ENCODE results near the gene FLNB.

DNA sequence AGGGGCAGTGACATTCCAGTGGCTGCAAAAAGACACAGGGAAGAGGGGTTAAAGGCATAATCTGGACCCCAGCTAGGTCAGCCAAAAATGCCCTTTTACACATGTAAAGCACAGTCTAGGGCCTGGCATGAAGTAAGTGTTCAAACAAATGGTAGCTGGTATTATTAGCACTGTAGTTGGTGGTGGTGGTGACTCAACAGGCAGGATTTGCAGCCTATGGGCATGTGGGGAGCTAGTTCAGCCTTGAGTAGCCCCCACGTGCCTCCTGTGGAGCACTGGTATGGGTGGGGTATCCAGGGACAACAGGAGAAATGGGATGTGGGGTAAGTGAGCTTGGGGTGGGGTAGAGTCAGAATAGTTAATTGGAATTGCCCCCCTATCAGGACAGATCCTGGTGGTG lies 175.0 kb downstream of the FLNB start:
- TF ChIP-seq NBN (conservative IDR thresholded peaks at IDR 0.05) (no peak), ZNF274 (CRISPR knock-in tag; IDR thresholded peaks at IDR 0.05) (no peak), NFYB (CRISPR knock-in tag; IDR thresholded peaks at IDR 0.05) (no peak), ZC3H4 (CRISPR knock-in tag; IDR thresholded peaks at IDR 0.05; ENCODE audit: borderline replicate concordance) (no peak), HNF4A (CRISPR knock-in tag; IDR thresholded peaks at IDR 0.05) (no peak)
- TF ChIP-seq, protein P1, sequence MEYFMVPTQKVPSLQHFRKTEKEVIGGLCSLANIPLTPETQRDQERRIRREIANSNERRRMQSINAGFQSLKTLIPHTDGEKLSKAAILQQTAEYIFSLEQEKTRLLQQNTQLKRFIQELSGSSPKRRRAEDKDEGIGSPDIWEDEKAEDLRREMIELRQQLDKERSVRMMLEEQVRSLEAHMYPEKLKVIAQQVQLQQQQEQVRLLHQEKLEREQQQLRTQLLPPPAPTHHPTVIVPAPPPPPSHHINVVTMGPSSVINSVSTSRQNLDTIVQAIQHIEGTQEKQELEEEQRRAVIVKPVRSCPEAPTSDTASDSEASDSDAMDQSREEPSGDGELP (IDR thresholded peaks at IDR 0.05; ENCODE audit: borderline replicate concordance, low read depth): no peak
